Endothelial cell of umbilical vein (primary cell): ENCODE results near the gene TCF25. TPM values are rescaled to one million over a fixed set of nuclear protein-coding genes. Genes with fewer than 3 reads are reported as not detected.

Source experiments
- BruUV-seq: library from RNA; stranded (reverse); fragments of 400-500 nt; replicated peaks from 2 replicates; lab custom pipeline; 2021; lab: Mats Ljungman, UMichigan
- CTCF ChIA-PET: fragments of 300-600, 350-600 bp; sonication (Branson Sonifier 250); formaldehyde crosslinking; loops from one replicate; lab custom pipeline; 2021; ENCODE audit warnings: antibody characterized with exemption, inconsistent platforms; lab: Charles Lee
- POLR2A ChIA-PET: fragments of 300-600, 350-600 bp; sonication (Branson Sonifier 250); formaldehyde crosslinking; loops from one replicate; lab custom pipeline; 2021; ENCODE audit warnings: antibody characterized with exemption, inconsistent platforms; lab: Charles Lee
- DNase-seq: peaks from one replicate; pipeline ENCODE4 v3.0.0-alpha.2; 2011; ENCODE audit warnings: low read depth, low spot score
- FAIRE-seq: peaks from 2 replicates; lab custom pipeline; 2011; peaks lifted over from hg19 to GRCh38; lab: Jason Lieb, UNC
- H2AFZ ChIP-seq: 2 replicates; pipeline ENCODE4 v1.6.0; 2012; ENCODE audit warnings: low read depth, low read length, control low read depth, inconsistent platforms
- H3K27ac ChIP-seq: 2 replicates; pipeline ENCODE4 v1.5.1; 2011; ENCODE audit warnings: low read depth, mild to moderate bottlenecking, control low read depth, low read length, moderate library complexity; ENCODE audit not compliant: insufficient read depth
- H3K27me3 ChIP-seq, 2 experiments: 2 replicates each; pipeline versions ENCODE4 v1.6.0 to v1.6.1; 2011; ENCODE audit warnings: low read length in 2 of 2, mixed read lengths in 1 of 2; ENCODE audit not compliant: control insufficient read depth in 2 of 2, insufficient read depth in 2 of 2
- H3K36me3 ChIP-seq, 2 experiments: 2 replicates in 1 of 2; 3 replicates in 1 of 2; pipeline ENCODE4 v1.5.1; 2011; ENCODE audit warnings: low read length in 2 of 2, mild to moderate bottlenecking in 1 of 2, moderate library complexity in 1 of 2; ENCODE audit not compliant: control insufficient read depth in 2 of 2, insufficient read depth in 2 of 2; ENCODE audit errors: extremely low read depth in 1 of 2
- H3K4me1 ChIP-seq: 3 replicates; pipeline ENCODE4 v1.5.1; 2011; ENCODE audit warnings: mild to moderate bottlenecking, low read length; ENCODE audit not compliant: control insufficient read depth, insufficient read depth; ENCODE audit errors: extremely low read depth
- H3K4me2 ChIP-seq: 2 replicates; pipeline ENCODE4 v1.6.1; 2011; ENCODE audit warnings: low read length, control low read depth, mixed read lengths; ENCODE audit not compliant: insufficient read depth
- H3K4me3 ChIP-seq, 3 experiments: fragments of 200-600 bp in 1 of 3; sonication (generic), shearing (Covaris generic) in 1 of 3; replicated peaks in 1 of 3; 2 replicates each; pipeline ENCODE4 v1.5.1; 2011 to 2016; ENCODE audit warnings: control low read depth in 3 of 3, low read length in 3 of 3, mild to moderate bottlenecking in 2 of 3, inconsistent platforms in 1 of 3, low read depth in 1 of 3, moderate library complexity in 1 of 3; ENCODE audit not compliant: insufficient read depth in 1 of 3
- H3K79me2 ChIP-seq: 2 replicates; pipeline ENCODE4 v1.6.0; 2012; ENCODE audit warnings: low read length, inconsistent platforms; ENCODE audit not compliant: control insufficient read depth, insufficient read depth
- H3K9ac ChIP-seq: replicated peaks from 2 replicates; pipeline ENCODE3; 2011; ENCODE audit warnings: low read length, control low read depth; ENCODE audit not compliant: insufficient read depth; ENCODE audit errors: extremely low read depth
- H3K9me1 ChIP-seq: replicated peaks from 3 replicates; pipeline ENCODE4 v1.6.0; 2011; ENCODE audit warnings: mild to moderate bottlenecking, low read length; ENCODE audit not compliant: control insufficient read depth, insufficient read depth; ENCODE audit errors: extremely low read depth
- H3K9me3 ChIP-seq: replicated peaks from 2 replicates; pipeline ENCODE4 v1.5.1; 2012; ENCODE audit warnings: low read length, inconsistent platforms; ENCODE audit not compliant: control insufficient read depth, insufficient read depth
- H4K20me1 ChIP-seq: replicated peaks from 2 replicates; pipeline ENCODE3; 2011; ENCODE audit warnings: mild to moderate bottlenecking, low read length; ENCODE audit not compliant: control insufficient read depth, insufficient read depth; ENCODE audit errors: extremely low read depth
- EZH2 ChIP-seq: IDR thresholded peaks from 2 replicates; pipeline ENCODE4 v1.6.1; 2012; ENCODE audit warnings: borderline replicate concordance, low read depth, mild to moderate bottlenecking, moderate library complexity, low read length, inconsistent platforms; ENCODE audit not compliant: severe bottlenecking
- FOS ChIP-seq: IDR thresholded peaks from 2 replicates; pipeline ENCODE4 v1.6.1; 2011; ENCODE audit warnings: mild to moderate bottlenecking, low read length, moderate library complexity, borderline replicate concordance; ENCODE audit not compliant: insufficient read depth
- GATA2 ChIP-seq: IDR thresholded peaks from 2 replicates; pipeline ENCODE4 v1.7.0; 2011; ENCODE audit warnings: low read depth, mild to moderate bottlenecking, moderate library complexity, mixed read lengths, low read length; ENCODE audit not compliant: insufficient read length, insufficient read depth
- JUN ChIP-seq: IDR thresholded peaks from 2 replicates; pipeline ENCODE4 v1.6.1; 2011; ENCODE audit warnings: borderline replicate concordance, low read depth; ENCODE audit not compliant: insufficient read length, insufficient read depth
- MYC ChIP-seq: IDR thresholded peaks from one replicate; pipeline ENCODE4 v1.6.1; 2011; ENCODE audit warnings: mild to moderate bottlenecking, low read depth, low read length
- POLR2A ChIP-seq: IDR thresholded peaks from 2 replicates; pipeline ENCODE4 v1.6.1; 2012; ENCODE audit warnings: low read depth, mild to moderate bottlenecking, control low read depth, low read length
- POLR2AphosphoS5 ChIP-seq: IDR thresholded peaks from 2 replicates; pipeline ENCODE4 v1.6.1; 2012; ENCODE audit warnings: low read depth, mild to moderate bottlenecking, control low read depth, low read length, moderate library complexity; ENCODE audit not compliant: insufficient read depth
- dilution Hi-C: fragments of 300-500 bp; cut with MboI; formaldehyde crosslinking; loops from one replicate; pipeline ENCODE4 v1.15.0; 2019; ENCODE audit warnings: low sequenced_read_pairs; ENCODE audit not compliant: extremely low pct_ligation_motif_present
- intact Hi-C: fragments of 100-400 bp; cut with micrococcal nuclease; formaldehyde crosslinking; loops from one replicate; pipeline ENCODE4 v1.10.0; 2022
- polyA plus RNA-seq, 4 experiments: library from polyadenylated mRNA; depleted of rRNA in 3 of 4; stranded (reverse) in 3 of 4; unstranded in 1 of 4; fragments of >200 nt; gene quantifications; 2 replicates each; pipeline versions ENCODE4 v1.2.1 to v1.2.3, GENCODE V29; 2011 to 2012; ENCODE audit warnings: missing spikeins in 1 of 4
- total RNA-seq: library from RNA; stranded (reverse); gene quantifications from 2 replicates; pipeline ENCODE4 v1.2.3, GENCODE V29; 2021
- TF ChIP-seq, protein P1 (sequence below), 2 donors: IDR thresholded peaks; 1 replicate in 1 of 2; 2 replicates in 1 of 2; pipeline ENCODE4 v1.5.1; 2011; ENCODE audit warnings: low read length in 2 of 2, mild to moderate bottlenecking in 2 of 2, moderate library complexity in 2 of 2, control low read depth in 1 of 2, inconsistent platforms in 1 of 2, low read depth in 1 of 2; ENCODE audit not compliant: insufficient read depth in 1 of 2; ENCODE audit errors: extremely low read depth in 1 of 2
- TF ChIP-seq, protein P2 (sequence below): IDR thresholded peaks from 2 replicates; pipeline ENCODE4 v1.6.1; 2011; ENCODE audit not compliant: insufficient read depth, insufficient read length

The TCF25 gene
- total and polyA plus RNA-seq, 2 donors (not counting 3 experiments of a cell fraction or from before 2014, with no cell fraction given) = 193 to 234 TPM

DNA sequence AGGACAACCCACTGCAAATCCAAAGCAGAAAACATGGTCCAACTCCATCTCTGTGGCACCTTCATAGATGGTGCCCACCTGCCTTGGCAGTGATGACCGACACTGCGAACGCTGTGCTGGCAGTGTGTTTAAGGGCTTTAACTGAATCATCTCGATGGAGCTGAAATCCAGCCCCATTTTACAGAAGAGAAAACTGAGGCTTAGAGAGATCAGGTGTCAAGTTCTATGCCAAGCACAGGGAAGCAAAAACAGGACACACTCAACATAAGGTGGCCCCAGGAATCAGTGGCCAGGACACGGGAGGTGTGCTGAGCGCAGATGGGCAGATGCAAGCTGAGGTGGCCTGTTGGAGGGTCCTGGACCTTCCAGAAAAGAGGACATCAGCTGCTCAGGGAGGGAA is 10.7 kb upstream of the TCF25 start:
- H3K9me1 ChIP-seq = no peaks in the 10 kb centered on the region
- BruUV-seq = no TSS peak
- peaks cover 16% of the 10 kb centered on the region for H3K4me1 ChIP-seq
- H3K4me2 ChIP-seq = no peak overlapping the region
- no peak overlapping the region for H3K27ac ChIP-seq
- dilution Hi-C loops (no loop called here), intact Hi-C loops (loop anchor here (5.0 kb wide), 2 partner anchors 110 to 140 kb away; partner anchors contain the start of genes VPS9D1 and ZNF276)
- H3K9me3 ChIP-seq = no peaks in the 10 kb centered on the region
- H3K9ac ChIP-seq = no peak overlapping the region
- H3K27me3 ChIP-seq = no peaks in the 10 kb centered on the region
- H3K4me3 ChIP-seq = no peak overlapping the region
- CTCF ChIA-PET = interaction anchor here (1.2 to 3.8 kb wide), 4 partner anchors 73 to 163 kb away, joined by 10 to 66 read pairs (median 14); partner anchors contain the start of gene SPATA2L
- no peak overlapping the region for H2AFZ ChIP-seq
- H3K79me2 ChIP-seq = no peaks in the 10 kb centered on the region
- DNase-seq (no peak), FAIRE-seq (no peak)
- TF ChIP-seq POLR2AphosphoS5 = no peak
- TF ChIP-seq, protein P1, sequence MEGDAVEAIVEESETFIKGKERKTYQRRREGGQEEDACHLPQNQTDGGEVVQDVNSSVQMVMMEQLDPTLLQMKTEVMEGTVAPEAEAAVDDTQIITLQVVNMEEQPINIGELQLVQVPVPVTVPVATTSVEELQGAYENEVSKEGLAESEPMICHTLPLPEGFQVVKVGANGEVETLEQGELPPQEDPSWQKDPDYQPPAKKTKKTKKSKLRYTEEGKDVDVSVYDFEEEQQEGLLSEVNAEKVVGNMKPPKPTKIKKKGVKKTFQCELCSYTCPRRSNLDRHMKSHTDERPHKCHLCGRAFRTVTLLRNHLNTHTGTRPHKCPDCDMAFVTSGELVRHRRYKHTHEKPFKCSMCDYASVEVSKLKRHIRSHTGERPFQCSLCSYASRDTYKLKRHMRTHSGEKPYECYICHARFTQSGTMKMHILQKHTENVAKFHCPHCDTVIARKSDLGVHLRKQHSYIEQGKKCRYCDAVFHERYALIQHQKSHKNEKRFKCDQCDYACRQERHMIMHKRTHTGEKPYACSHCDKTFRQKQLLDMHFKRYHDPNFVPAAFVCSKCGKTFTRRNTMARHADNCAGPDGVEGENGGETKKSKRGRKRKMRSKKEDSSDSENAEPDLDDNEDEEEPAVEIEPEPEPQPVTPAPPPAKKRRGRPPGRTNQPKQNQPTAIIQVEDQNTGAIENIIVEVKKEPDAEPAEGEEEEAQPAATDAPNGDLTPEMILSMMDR (IDR thresholded peaks at IDR 0.05; ENCODE audit: extremely low read depth in 1 of 2, insufficient read depth in 1 of 2, low read depth in 1 of 2, low read length in 2 of 2) = no peak
- no peak for TF ChIP-seq EZH2
- TF ChIP-seq, protein P2, sequence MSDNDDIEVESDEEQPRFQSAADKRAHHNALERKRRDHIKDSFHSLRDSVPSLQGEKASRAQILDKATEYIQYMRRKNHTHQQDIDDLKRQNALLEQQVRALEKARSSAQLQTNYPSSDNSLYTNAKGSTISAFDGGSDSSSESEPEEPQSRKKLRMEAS = no peak
- TF ChIP-seq JUN = no peak
- TF ChIP-seq POLR2A = no peak
- TF ChIP-seq MYC = no peak
- no peak for TF ChIP-seq GATA2
- TF ChIP-seq FOS = no peak
- H4K20me1 ChIP-seq = no peaks in the 10 kb centered on the region
- POLR2A ChIA-PET = no interaction called here
- H3K36me3 ChIP-seq = no peaks in the 10 kb centered on the region
